Liver (tissue), 9 donors: ENCODE results near the gene RNF152. TPM values are rescaled to one million over a fixed set of nuclear protein-coding genes. Genes with fewer than 3 reads are reported as not detected.
A peak's percentile ranks its signal among the peaks of the same experiment; 100 is the strongest.

ENCODE experiments used
- DNase-seq: peaks from one replicate; pipeline ENCODE4 v3.0.0-alpha.2; 2017; ENCODE audit warnings: low spot score
- H3K27ac ChIP-seq, 2 donors: one replicate each; pipeline ENCODE4 v1.7.0; 2013; ENCODE audit warnings: inconsistent platforms in 2 of 2, low read length in 2 of 2, control low read depth in 1 of 2, low read depth in 1 of 2, mild to moderate bottlenecking in 1 of 2
- H3K27me3 ChIP-seq, 4 donors: one replicate each; pipeline versions ENCODE4 v1.6.1 to v1.7.0; 2013; ENCODE audit warnings: low read length in 3 of 4, inconsistent platforms in 1 of 4, mild to moderate bottlenecking in 1 of 4, moderate library complexity in 1 of 4; ENCODE audit not compliant: control insufficient read depth in 4 of 4, insufficient read depth in 4 of 4
- H3K36me3 ChIP-seq, 4 donors: one replicate each; pipeline versions ENCODE4 v1.6.1 to v1.7.0; 2013; ENCODE audit warnings: low read length in 3 of 4, mild to moderate bottlenecking in 3 of 4, low read depth in 1 of 4, moderate library complexity in 1 of 4; ENCODE audit not compliant: control insufficient read depth in 4 of 4, insufficient read depth in 3 of 4
- H3K4me1 ChIP-seq, 4 donors: one replicate each; pipeline versions ENCODE4 v1.6.1 to v1.7.0; 2013; ENCODE audit warnings: low read length in 3 of 4, mild to moderate bottlenecking in 3 of 4, moderate library complexity in 1 of 4; ENCODE audit not compliant: control insufficient read depth in 4 of 4, insufficient read depth in 4 of 4
- H3K4me3 ChIP-seq, 3 donors: one replicate each; pipeline versions ENCODE4 v1.6.1 to v1.7.0; 2013; ENCODE audit warnings: low read length in 3 of 3, control low read depth in 1 of 3, low read depth in 1 of 3, mild to moderate bottlenecking in 1 of 3
- H3K9ac ChIP-seq, 2 donors: one replicate each; pipeline ENCODE4 v1.7.0; 2013; ENCODE audit warnings: low read length in 2 of 2, mild to moderate bottlenecking in 2 of 2, moderate library complexity in 2 of 2, control low read depth in 1 of 2, low read depth in 1 of 2
- H3K9me3 ChIP-seq, 4 donors: one replicate each; pipeline versions ENCODE4 v1.6.1 to v1.7.0; 2013; ENCODE audit warnings: low read length in 3 of 4; ENCODE audit not compliant: control insufficient read depth in 4 of 4
- EGR1 ChIP-seq, 2 donors: IDR thresholded peaks; 2 replicates each; pipeline ENCODE4 v1.6.1; 2016 to 2018; ENCODE audit warnings: antibody characterized with exemption in 2 of 2, low read depth in 2 of 2
- FOXA1 ChIP-seq: IDR thresholded peaks from 2 replicates; pipeline ENCODE4 v1.6.1; 2016; ENCODE audit warnings: antibody characterized with exemption
- FOXA2 ChIP-seq: IDR thresholded peaks from 2 replicates; pipeline ENCODE4 v1.6.1; 2016; ENCODE audit warnings: antibody characterized with exemption
- HNF4A ChIP-seq, 2 donors: conservative IDR thresholded peaks; 2 replicates each; pipeline ENCODE4 v1.6.1; 2016; ENCODE audit warnings: antibody characterized with exemption in 2 of 2, mild to moderate bottlenecking in 2 of 2
- HNF4G ChIP-seq: IDR thresholded peaks from 2 replicates; pipeline ENCODE4 v1.6.1; 2016; ENCODE audit warnings: antibody characterized with exemption
- JUND ChIP-seq, 2 donors: IDR thresholded peaks; 2 replicates each; pipeline ENCODE4 v1.6.1; 2016; ENCODE audit warnings: antibody characterized with exemption in 2 of 2
- NR2F2 ChIP-seq: IDR thresholded peaks from 2 replicates; pipeline ENCODE4 v1.6.1; 2016; ENCODE audit warnings: antibody characterized with exemption
- RAD21 ChIP-seq, 2 donors: IDR thresholded peaks; 2 replicates each; pipeline ENCODE4 v1.6.1; 2016; ENCODE audit warnings: antibody characterized with exemption in 2 of 2, mild to moderate bottlenecking in 2 of 2
- RXRA ChIP-seq, 2 donors: IDR thresholded peaks; 2 replicates each; pipeline ENCODE4 v1.6.1; 2017 to 2018; ENCODE audit warnings: antibody characterized with exemption in 2 of 2, mild to moderate bottlenecking in 1 of 2
- SP1 ChIP-seq: IDR thresholded peaks from 2 replicates; pipeline ENCODE4 v1.6.1; 2018; ENCODE audit warnings: antibody characterized with exemption, mild to moderate bottlenecking
- TAF1 ChIP-seq: conservative IDR thresholded peaks from 2 replicates; pipeline ENCODE4 v1.6.1; 2016; ENCODE audit warnings: antibody characterized with exemption, mild to moderate bottlenecking
- YY1 ChIP-seq: IDR thresholded peaks from 2 replicates; pipeline ENCODE4 v1.6.1; 2016; ENCODE audit warnings: antibody characterized with exemption, mild to moderate bottlenecking
- WGBS: extraction: QIAGEN DNeasy Blood & Tissue Kit; methylation state at CpG from one replicate; pipeline ENCODE4 v1.1.7; 2013; 5-methylcytosine and 5-hydroxymethylcytosine counted together
- polyA plus RNA-seq, 2 donors: library from polyadenylated mRNA; stranded (reverse) in 1 of 2; unstranded in 1 of 2; fragments of 200-250 nt in 1 of 2; fragments of >200 nt in 1 of 2; fragmentation: Nextera tagmentation in 1 of 2; extraction: Ambion mirVana in 1 of 2; gene quantifications; one replicate each; pipeline versions ENCODE4 v1.2.1 to v1.2.3, GENCODE V29; 2013 to 2015
- total RNA-seq, 2 donors: library from RNA; depleted of rRNA; stranded (reverse); fragments of >200 nt; gene quantifications; one replicate each; pipeline ENCODE4 v1.2.3, GENCODE V29; 2014
- TF ChIP-seq, protein P1 (sequence below): IDR thresholded peaks from 2 replicates; pipeline ENCODE4 v1.6.1; 2016; ENCODE audit warnings: antibody characterized with exemption
- TF ChIP-seq, protein P2 (sequence below): IDR thresholded peaks from 2 replicates; pipeline ENCODE4 v1.6.1; 2016; ENCODE audit warnings: antibody characterized with exemption
- TF ChIP-seq, protein P3 (sequence below): IDR thresholded peaks from 2 replicates; pipeline ENCODE4 v1.6.1; 2016; ENCODE audit warnings: antibody characterized with exemption
- TF ChIP-seq, protein P4 (sequence below): fragments of 150-350 bp; IDR thresholded peaks from 2 replicates; pipeline ENCODE4 v1.5.1; 2017; ENCODE audit warnings: improper control_type of control experiment, low read depth, low read length; ENCODE audit not compliant: missing input control
- TF ChIP-seq, protein P5 (sequence below): IDR thresholded peaks from 2 replicates; pipeline ENCODE4 v1.6.1; 2016; ENCODE audit warnings: antibody characterized with exemption, mild to moderate bottlenecking
- donor health status: healthy.
- donor health status: healthy.
- donor health status: healthy.
- donor health status: healthy.
- donor health status: healthy.

RNF152 gene
- total and polyA plus RNA-seq, 4 donors: 6.8 to 115 (median 10.6) TPM

DNA sequence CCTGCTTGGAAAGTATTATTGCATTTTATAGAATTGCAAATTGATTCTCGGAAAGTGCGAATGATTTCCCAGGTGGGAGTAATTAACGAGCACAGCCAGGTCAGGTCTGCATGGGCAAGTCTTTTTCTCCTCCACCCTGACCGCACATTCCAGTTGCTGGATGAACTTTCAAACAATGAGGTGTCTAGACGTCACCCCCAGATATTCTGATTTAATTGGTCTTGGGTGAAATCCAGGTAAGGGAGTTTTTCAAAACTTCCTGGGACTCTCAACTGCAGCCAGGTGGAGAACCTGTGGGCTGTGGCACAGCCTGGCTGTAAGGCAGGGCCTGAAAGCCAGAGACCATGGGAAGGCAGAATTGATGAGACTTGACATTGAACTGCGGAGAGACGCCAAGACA is 15.9 kb upstream of the RNF152 start:
- H3K27me3 ChIP-seq: no peaks in the 10 kb centered on the region
- H3K9me3 ChIP-seq: no peaks in the 10 kb centered on the region
- no peak for TF ChIP-seq EGR1 (IDR thresholded peaks at IDR 0.05; ENCODE audit: low read depth in 2 of 2)
- no peak for TF ChIP-seq YY1
- no peak for TF ChIP-seq FOXA2
- no peak for TF ChIP-seq NR2F2
- TF ChIP-seq, protein P1, sequence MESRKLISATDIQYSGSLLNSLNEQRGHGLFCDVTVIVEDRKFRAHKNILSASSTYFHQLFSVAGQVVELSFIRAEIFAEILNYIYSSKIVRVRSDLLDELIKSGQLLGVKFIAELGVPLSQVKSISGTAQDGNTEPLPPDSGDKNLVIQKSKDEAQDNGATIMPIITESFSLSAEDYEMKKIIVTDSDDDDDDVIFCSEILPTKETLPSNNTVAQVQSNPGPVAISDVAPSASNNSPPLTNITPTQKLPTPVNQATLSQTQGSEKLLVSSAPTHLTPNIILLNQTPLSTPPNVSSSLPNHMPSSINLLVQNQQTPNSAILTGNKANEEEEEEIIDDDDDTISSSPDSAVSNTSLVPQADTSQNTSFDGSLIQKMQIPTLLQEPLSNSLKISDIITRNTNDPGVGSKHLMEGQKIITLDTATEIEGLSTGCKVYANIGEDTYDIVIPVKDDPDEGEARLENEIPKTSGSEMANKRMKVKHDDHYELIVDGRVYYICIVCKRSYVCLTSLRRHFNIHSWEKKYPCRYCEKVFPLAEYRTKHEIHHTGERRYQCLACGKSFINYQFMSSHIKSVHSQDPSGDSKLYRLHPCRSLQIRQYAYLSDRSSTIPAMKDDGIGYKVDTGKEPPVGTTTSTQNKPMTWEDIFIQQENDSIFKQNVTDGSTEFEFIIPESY: no peak
- no peak for TF ChIP-seq HNF4G
- TF ChIP-seq, protein P2, sequence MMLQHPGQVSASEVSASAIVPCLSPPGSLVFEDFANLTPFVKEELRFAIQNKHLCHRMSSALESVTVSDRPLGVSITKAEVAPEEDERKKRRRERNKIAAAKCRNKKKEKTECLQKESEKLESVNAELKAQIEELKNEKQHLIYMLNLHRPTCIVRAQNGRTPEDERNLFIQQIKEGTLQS: no peak
- TF ChIP-seq HNF4A (conservative IDR thresholded peaks at IDR 0.05): no peak
- no peak for TF ChIP-seq RAD21 (IDR thresholded peaks at IDR 0.05)
- no peak for TF ChIP-seq TAF1
- no peak for TF ChIP-seq SP1
- TF ChIP-seq, protein P3, sequence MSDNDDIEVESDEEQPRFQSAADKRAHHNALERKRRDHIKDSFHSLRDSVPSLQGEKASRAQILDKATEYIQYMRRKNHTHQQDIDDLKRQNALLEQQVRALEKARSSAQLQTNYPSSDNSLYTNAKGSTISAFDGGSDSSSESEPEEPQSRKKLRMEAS: no peak
- no peak for TF ChIP-seq FOXA1
- no peak for TF ChIP-seq RXRA (IDR thresholded peaks at IDR 0.05)
- H3K4me3 ChIP-seq: no peak overlapping the region
- H3K27ac ChIP-seq: no peak overlapping the region
- WGBS: 88% methylated on average over 7 of the region's 7 CpGs
- no peak overlapping the region for H3K9ac ChIP-seq
- no peaks in the 10 kb centered on the region for H3K36me3 ChIP-seq
- DNase-seq: no peak
- H3K4me1 ChIP-seq: no peaks in the 10 kb centered on the region

DNA sequence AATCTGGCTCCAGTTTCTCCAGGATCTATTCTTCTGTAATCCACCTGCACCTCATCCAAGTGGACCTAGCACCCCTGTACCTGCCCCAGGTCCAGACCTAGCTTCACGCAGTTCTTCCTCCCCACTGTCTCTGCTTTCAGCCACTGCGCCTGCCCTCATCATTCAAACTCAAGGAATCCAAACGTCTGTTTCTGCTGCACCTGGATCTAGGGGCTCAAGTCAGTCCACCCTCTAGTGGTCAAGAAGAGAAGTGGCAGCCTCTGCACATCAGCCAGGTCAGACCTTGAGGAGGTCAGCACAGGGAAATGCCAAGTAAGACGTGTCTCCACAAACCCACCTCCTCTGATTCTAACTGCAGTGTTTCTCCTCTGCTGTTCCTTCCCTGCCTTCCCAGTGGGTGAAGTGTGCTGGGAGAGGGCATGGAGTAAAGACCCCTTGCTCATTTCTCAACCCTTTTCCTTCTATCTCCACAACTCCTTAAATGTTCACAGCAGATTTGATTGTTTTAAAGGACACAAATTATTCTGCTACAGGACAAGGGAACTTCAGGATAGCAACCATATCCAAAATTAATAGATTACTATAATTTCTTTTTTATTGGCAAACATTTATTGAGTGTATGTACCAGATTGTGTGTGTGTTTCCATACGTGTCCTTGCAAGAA is 8.6 kb upstream of the RNF152 start:
- H3K27ac ChIP-seq: no peak overlapping the region
- 29% methylated on average over 5 of the region's 5 CpGs for WGBS
- peak; percentile 46 for DNase-seq

More for the DNA sequence above, 8.6 kb upstream of the RNF152 start:
- Histone ChIP-seq H3K9me3 (no peaks in the 10 kb centered on the region), H3K36me3 (no peaks in the 10 kb centered on the region), H3K27me3 (no peaks in the 10 kb centered on the region), H3K4me1 (peaks cover 5 to 26% (median 20%) of the 10 kb centered on the region in 4 donors), H3K9ac (no peak overlapping the region), H3K4me3 (no peak overlapping the region)
- TF ChIP-seq TAF1 (no peak), RAD21 (IDR thresholded peaks at IDR 0.05) (peak; percentile 84 to 88), JUND (IDR thresholded peaks at IDR 0.05) (no peak), EGR1 (IDR thresholded peaks at IDR 0.05; ENCODE audit: low read depth in 2 of 2) (no peak), RXRA (IDR thresholded peaks at IDR 0.05) (peak in 1 of 2 donors; percentile 16), FOXA2 (no peak), HNF4G (no peak), SP1 (no peak)
- TF ChIP-seq, protein P3: no peak
- TF ChIP-seq, protein P4, sequence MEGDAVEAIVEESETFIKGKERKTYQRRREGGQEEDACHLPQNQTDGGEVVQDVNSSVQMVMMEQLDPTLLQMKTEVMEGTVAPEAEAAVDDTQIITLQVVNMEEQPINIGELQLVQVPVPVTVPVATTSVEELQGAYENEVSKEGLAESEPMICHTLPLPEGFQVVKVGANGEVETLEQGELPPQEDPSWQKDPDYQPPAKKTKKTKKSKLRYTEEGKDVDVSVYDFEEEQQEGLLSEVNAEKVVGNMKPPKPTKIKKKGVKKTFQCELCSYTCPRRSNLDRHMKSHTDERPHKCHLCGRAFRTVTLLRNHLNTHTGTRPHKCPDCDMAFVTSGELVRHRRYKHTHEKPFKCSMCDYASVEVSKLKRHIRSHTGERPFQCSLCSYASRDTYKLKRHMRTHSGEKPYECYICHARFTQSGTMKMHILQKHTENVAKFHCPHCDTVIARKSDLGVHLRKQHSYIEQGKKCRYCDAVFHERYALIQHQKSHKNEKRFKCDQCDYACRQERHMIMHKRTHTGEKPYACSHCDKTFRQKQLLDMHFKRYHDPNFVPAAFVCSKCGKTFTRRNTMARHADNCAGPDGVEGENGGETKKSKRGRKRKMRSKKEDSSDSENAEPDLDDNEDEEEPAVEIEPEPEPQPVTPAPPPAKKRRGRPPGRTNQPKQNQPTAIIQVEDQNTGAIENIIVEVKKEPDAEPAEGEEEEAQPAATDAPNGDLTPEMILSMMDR: peak; percentile 86
- TF ChIP-seq, protein P5, sequence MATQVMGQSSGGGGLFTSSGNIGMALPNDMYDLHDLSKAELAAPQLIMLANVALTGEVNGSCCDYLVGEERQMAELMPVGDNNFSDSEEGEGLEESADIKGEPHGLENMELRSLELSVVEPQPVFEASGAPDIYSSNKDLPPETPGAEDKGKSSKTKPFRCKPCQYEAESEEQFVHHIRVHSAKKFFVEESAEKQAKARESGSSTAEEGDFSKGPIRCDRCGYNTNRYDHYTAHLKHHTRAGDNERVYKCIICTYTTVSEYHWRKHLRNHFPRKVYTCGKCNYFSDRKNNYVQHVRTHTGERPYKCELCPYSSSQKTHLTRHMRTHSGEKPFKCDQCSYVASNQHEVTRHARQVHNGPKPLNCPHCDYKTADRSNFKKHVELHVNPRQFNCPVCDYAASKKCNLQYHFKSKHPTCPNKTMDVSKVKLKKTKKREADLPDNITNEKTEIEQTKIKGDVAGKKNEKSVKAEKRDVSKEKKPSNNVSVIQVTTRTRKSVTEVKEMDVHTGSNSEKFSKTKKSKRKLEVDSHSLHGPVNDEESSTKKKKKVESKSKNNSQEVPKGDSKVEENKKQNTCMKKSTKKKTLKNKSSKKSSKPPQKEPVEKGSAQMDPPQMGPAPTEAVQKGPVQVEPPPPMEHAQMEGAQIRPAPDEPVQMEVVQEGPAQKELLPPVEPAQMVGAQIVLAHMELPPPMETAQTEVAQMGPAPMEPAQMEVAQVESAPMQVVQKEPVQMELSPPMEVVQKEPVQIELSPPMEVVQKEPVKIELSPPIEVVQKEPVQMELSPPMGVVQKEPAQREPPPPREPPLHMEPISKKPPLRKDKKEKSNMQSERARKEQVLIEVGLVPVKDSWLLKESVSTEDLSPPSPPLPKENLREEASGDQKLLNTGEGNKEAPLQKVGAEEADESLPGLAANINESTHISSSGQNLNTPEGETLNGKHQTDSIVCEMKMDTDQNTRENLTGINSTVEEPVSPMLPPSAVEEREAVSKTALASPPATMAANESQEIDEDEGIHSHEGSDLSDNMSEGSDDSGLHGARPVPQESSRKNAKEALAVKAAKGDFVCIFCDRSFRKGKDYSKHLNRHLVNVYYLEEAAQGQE: no peak
